ENCODE data around the gene IRF7. TPM values are rescaled to one million over a fixed set of nuclear protein-coding genes. Genes with fewer than 3 reads are reported as not detected.

Gene IRF7
- total and polyA plus RNA-seq, 2 of the 4 experiments (the other 2 are of a cell fraction) = 1.6 to 4.5 TPM

GRCh38 chr11:608791-609251 is 6.9 kb downstream of the IRF7 start:
- no peak overlapping the region for H3K9ac ChIP-seq (ENCODE audit: low read depth, low read length)
- ATAC-seq (ENCODE audit: low read depth) = no peak
- H3K9me1 ChIP-seq (ENCODE audit: insufficient read depth, low read length) = no peaks in the 10 kb centered on the region
- H3K9me3 ChIP-seq (ENCODE audit: control insufficient read depth, insufficient read depth, low read length) = no peaks in the 10 kb centered on the region
- peaks cover 25% of the 10 kb centered on the region for H4K20me1 ChIP-seq (ENCODE audit: insufficient read depth, low read length)
- H3K4me2 ChIP-seq (ENCODE audit: low read depth, low read length) = no peak overlapping the region
- H3K4me1 ChIP-seq (ENCODE audit: control insufficient read depth, insufficient read depth, low read length) = no peaks in the 10 kb centered on the region
- no TSS peak for BruUV-seq (replicated peaks)
- peaks cover 0 to 20% of the 10 kb centered on the region in 2 experiments; a peak in 2 of 4 replicates for H3K79me1 ChIP-seq (ENCODE audit: low read depth in 1 of 2, low read length in 2 of 2)
- no peak for DNase-seq
- H3K4ac ChIP-seq (ENCODE audit: low read depth, low read length) = no peak overlapping the region
- CTCF ChIA-PET = no interaction called here
- H3K18ac ChIP-seq (ENCODE audit: low read depth, low read length) = no peak overlapping the region
- H3K27ac ChIP-seq (ENCODE audit: insufficient read depth, low read length) = no peak overlapping the region
- H2BK5ac ChIP-seq (ENCODE audit: low read depth, low read length, poor library complexity, severe bottlenecking) = no peak overlapping the region
- POLR2A ChIA-PET (ENCODE audit: unreplicated experiment) = no interaction called here
- H2AK5ac ChIP-seq (ENCODE audit: low read depth, low read length) = no peak overlapping the region
- intact Hi-C loops (cut with micrococcal nuclease) = no loop called here
- dilution Hi-C loops (cut with HindIII; ENCODE audit: low sequenced_read_pairs, unreplicated experiment) = no loop called here
- TF ChIP-seq NFE2L2 (IDR thresholded peaks at IDR 0.05; ENCODE audit: low read depth, low read length) = no peak
- no peak for TF ChIP-seq CHD1 (IDR thresholded peaks at IDR 0.05; ENCODE audit: low read depth, low read length)
- H3K4me3 ChIP-seq (ENCODE audit: insufficient read depth, low read depth, low read length) = no peak overlapping the region
- H4K8ac ChIP-seq (ENCODE audit: low read depth in 2 of 2, low read length in 2 of 2) = no peak overlapping the region
- no peak overlapping the region for H2BK20ac ChIP-seq (ENCODE audit: low read depth, low read length)
- peaks cover 90% of the 10 kb centered on the region for H3K36me3 ChIP-seq (ENCODE audit: control insufficient read depth, insufficient read depth, low read length)
- H3K27me3 ChIP-seq (ENCODE audit: control insufficient read depth, insufficient read depth, low read length) = no peaks in the 10 kb centered on the region
- no peak overlapping the region for H3K56ac ChIP-seq (ENCODE audit: extremely low read depth, insufficient read depth, low read length)
- H2BK120ac ChIP-seq (ENCODE audit: low read depth, low read length) = no peak overlapping the region
- no peak overlapping the region for H3K23ac ChIP-seq (ENCODE audit: low read depth, low read length)
- H3K14ac ChIP-seq (replicated peaks; ENCODE audit: low read depth, low read length) = no peak overlapping the region
- no peak overlapping the region for H2AFZ ChIP-seq (replicated peaks; ENCODE audit: low read length, poor library complexity)
- H4K91ac ChIP-seq (ENCODE audit: insufficient read depth, low read depth, low read length) = no peak overlapping the region
- no peak overlapping the region for H4K5ac ChIP-seq (ENCODE audit: low read depth, low read length)
- H2AK9ac ChIP-seq (replicated peaks; ENCODE audit: low read depth, low read length, poor library complexity) = no peak overlapping the region
- no peak overlapping the region for H2BK15ac ChIP-seq (ENCODE audit: low read depth, low read length)
- WGBS, 2 experiments (ENCODE audit: extremely low coverage in 2 of 2, insufficient read length in 1 of 2) = 96% methylated on average over 5 of the region's 28 CpGs; no CpG with 5 or more reads in 1 of the 2 experiments
- in situ Hi-C loops (cut with MboI; ENCODE audit: low sequenced_read_pairs) = no loop called here
